A549 (cell line): ENCODE measurements around the gene NDUFB8. TPM values are rescaled to one million over a fixed set of nuclear protein-coding genes. Genes with fewer than 3 reads are reported as not detected.

Experiments
- ATAC-seq, 2 experiments: fragments of 200-7000 bp in 1 of 2; fragments of >200 bp in 1 of 2; cut with Nextera tagmentation in 1 of 2; cut with Tn5 transposase in 1 of 2; 3 replicates each; pipeline versions ENCODE4 v1.8.0 to v1.9.1; 2018 to 2020; ENCODE audit warnings: mild to moderate bottlenecking in 1 of 2, moderate library complexity in 1 of 2
- CTCF ChIA-PET: fragments of 300-600 bp; sonication (Branson Sonifier 250); formaldehyde crosslinking; extraction: SDS; loops from one replicate; lab custom pipeline; 2021; ENCODE audit warnings: antibody characterized with exemption, inconsistent platforms; lab: Yijun Ruan, JAX
- POLR2A ChIA-PET: fragments of 350-600 bp; formaldehyde crosslinking; extraction: SDS; loops from one replicate; lab custom pipeline; 2021; ENCODE audit warnings: antibody characterized with exemption, inconsistent platforms; lab: Yijun Ruan, JAX
- DNase-seq, 2 experiments: peaks; one replicate each; pipeline versions ENCODE4 v3.0.0 to v3.0.0-alpha.2; 2011 to 2016; ENCODE audit warnings: low read depth in 1 of 2, low spot score in 1 of 2
- FAIRE-seq: peaks from 2 replicates; lab custom pipeline; 2011; peaks lifted over from hg19 to GRCh38; lab: Jason Lieb, UNC
- H3K27ac ChIP-seq, 2 experiments: fragments of >200 bp; sonication (Bioruptor Twin); formaldehyde crosslinking; 3 replicates each; pipeline ENCODE4 v1.5.1; 2016 to 2017
- H3K4me1 ChIP-seq: fragments of >200 bp; sonication (Bioruptor Twin); formaldehyde crosslinking; 3 replicates; pipeline ENCODE4 v1.6.1; 2016
- H3K4me2 ChIP-seq: fragments of >200 bp; sonication (Bioruptor Twin); formaldehyde crosslinking; 3 replicates; pipeline ENCODE4 v1.6.1; 2016
- H3K4me3 ChIP-seq: fragments of >200 bp; sonication (Bioruptor Twin); formaldehyde crosslinking; 3 replicates; pipeline ENCODE4 v1.5.1; 2016
- H3K9me3 ChIP-seq: fragments of >200 bp; sonication (Bioruptor Twin); formaldehyde crosslinking; 3 replicates; pipeline ENCODE4 v1.6.1; 2016
- ATOH8 ChIP-seq: fragments of 250-450 bp; sonication (Bioruptor Pico); IDR thresholded peaks from 2 replicates; pipeline ENCODE4 v1.5.0; 2020; ENCODE audit warnings: low read depth, mild to moderate bottlenecking, moderate library complexity
- BHLHE40 ChIP-seq: IDR thresholded peaks from 2 replicates; pipeline ENCODE4 v1.6.1; 2012; ENCODE audit warnings: low read depth, low read length, inconsistent platforms
- CBX2 ChIP-seq: fragments of 200-600 bp; sonication (generic); IDR thresholded peaks from 2 replicates; pipeline ENCODE4 v1.6.1; 2016; ENCODE audit warnings: low read depth, mild to moderate bottlenecking, borderline replicate concordance
- CEBPB ChIP-seq, 2 experiments: fragments of >200 bp in 1 of 2; sonication (Bioruptor Twin) in 1 of 2; formaldehyde crosslinking in 1 of 2; IDR thresholded peaks; 2 replicates each; pipeline ENCODE4 v1.6.1; 2012 to 2016
- CHD4 ChIP-seq: fragments of 200-600 bp; sonication (generic); IDR thresholded peaks from 2 replicates; pipeline ENCODE4 v1.6.1; 2016; ENCODE audit warnings: antibody characterized with exemption, mild to moderate bottlenecking, borderline replicate concordance
- CTCF ChIP-seq: fragments of >200 bp; sonication (Bioruptor Twin); formaldehyde crosslinking; IDR thresholded peaks from 3 replicates; pipeline ENCODE4 v1.5.1; 2016
- EHF ChIP-seq: fragments of 250-450 bp; sonication (Bioruptor Pico); IDR thresholded peaks from 2 replicates; pipeline ENCODE4 v1.5.0; 2020; ENCODE audit warnings: mild to moderate bottlenecking
- EHMT2 ChIP-seq: fragments of 200-600 bp; sonication (generic); IDR thresholded peaks from 2 replicates; pipeline ENCODE4 v1.6.1; 2016; ENCODE audit warnings: antibody characterized with exemption, low read depth, mild to moderate bottlenecking, moderate library complexity
- FOSL2 ChIP-seq, 2 experiments: fragments of 450-650 bp in 1 of 2; fragments of >200 bp in 1 of 2; sonication (Bioruptor Twin) in 1 of 2; formaldehyde crosslinking; IDR thresholded peaks; 2 replicates each; pipeline versions ENCODE4 v1.5.0 to v1.6.1; 2016 to 2020; ENCODE audit warnings: mild to moderate bottlenecking in 1 of 2, moderate library complexity in 1 of 2
- FOXS1 ChIP-seq: fragments of 250-450 bp; sonication (Bioruptor Pico); IDR thresholded peaks from 2 replicates; pipeline ENCODE4 v1.5.0; 2020; ENCODE audit warnings: mild to moderate bottlenecking, moderate library complexity
- GATA3 ChIP-seq: IDR thresholded peaks from 2 replicates; pipeline ENCODE4 v1.6.1; 2012; ENCODE audit warnings: borderline replicate concordance
- HMGXB4 ChIP-seq: fragments of 250-450 bp; sonication (Bioruptor Pico); IDR thresholded peaks from 2 replicates; pipeline ENCODE4 v1.5.0; 2021; ENCODE audit warnings: mild to moderate bottlenecking, moderate library complexity, borderline replicate concordance
- JUNB ChIP-seq: fragments of >200 bp; sonication (Bioruptor Twin); formaldehyde crosslinking; IDR thresholded peaks from 2 replicates; pipeline ENCODE4 v1.6.1; 2016
- KDM5A ChIP-seq: fragments of 200-600 bp; sonication (generic); IDR thresholded peaks from 2 replicates; pipeline ENCODE4 v1.6.1; 2016; ENCODE audit warnings: antibody characterized with exemption, mild to moderate bottlenecking
- MAFK ChIP-seq: fragments of 450-650 bp; IDR thresholded peaks from 2 replicates; pipeline ENCODE4 v1.6.1; 2014; ENCODE audit not compliant: partially characterized antibody
- MAX ChIP-seq: IDR thresholded peaks from 2 replicates; pipeline ENCODE4 v1.6.1; 2012
- MAZ ChIP-seq: fragments of 150-350 bp; IDR thresholded peaks from 2 replicates; pipeline ENCODE4 v1.6.1; 2014; ENCODE audit warnings: antibody characterized with exemption, low read depth, low read length, borderline replicate concordance
- MYC ChIP-seq: IDR thresholded peaks from 2 replicates; pipeline ENCODE4 v1.6.1; 2012; ENCODE audit warnings: mild to moderate bottlenecking, inconsistent platforms, low read length, improper control_type of control experiment, borderline replicate concordance
- NFE2L2 ChIP-seq: fragments of 150-350 bp; conservative IDR thresholded peaks from 2 replicates; pipeline ENCODE4 v1.6.1; 2014; ENCODE audit warnings: low read length
- NR3C1 ChIP-seq: fragments of >200 bp; sonication (Bioruptor Twin); formaldehyde crosslinking; IDR thresholded peaks from 3 replicates; pipeline ENCODE4 v1.6.1; 2017
- PBX3 ChIP-seq: IDR thresholded peaks from 2 replicates; pipeline ENCODE4 v1.6.1; 2012
- POLR2AphosphoS2 ChIP-seq: conservative IDR thresholded peaks from 2 replicates; pipeline ENCODE4 v1.6.1; 2012; ENCODE audit warnings: low read length, improper control_type of control experiment, inconsistent platforms
- RAD21 ChIP-seq, 2 experiments: fragments of >200 bp in 1 of 2; sonication (Bioruptor Twin) in 1 of 2; formaldehyde crosslinking in 1 of 2; IDR thresholded peaks in 1 of 2; conservative IDR thresholded peaks in 1 of 2; 2 replicates in 1 of 2; 3 replicates in 1 of 2; pipeline ENCODE4 v1.6.1; 2012 to 2018; ENCODE audit warnings: inconsistent platforms in 1 of 2
- SREBF2 ChIP-seq: fragments of 450-650 bp; IDR thresholded peaks from 2 replicates; pipeline ENCODE4 v1.6.1; 2014; ENCODE audit warnings: mild to moderate bottlenecking, moderate library complexity
- TFCP2L1 ChIP-seq: fragments of 250-450 bp; sonication (Bioruptor Pico); IDR thresholded peaks from 2 replicates; pipeline ENCODE4 v1.5.0; 2021; ENCODE audit warnings: mild to moderate bottlenecking
- USF2 ChIP-seq: fragments of 450-650 bp; IDR thresholded peaks from 2 replicates; pipeline ENCODE4 v1.6.1; 2014; ENCODE audit warnings: antibody characterized with exemption
- WGBS: methylation state at CpG from one replicate; pipeline ENCODE4 v1.1.6; 2017; ENCODE audit errors: missing lambda C conversion rate; 5-methylcytosine and 5-hydroxymethylcytosine counted together
- polyA plus RNA-seq, 4 experiments: library from polyadenylated mRNA; depleted of rRNA in 3 of 4; stranded (reverse); fragments of >200 nt; fragmentation: RNase III in 1 of 4; extraction: RNeasy Plus Mini Kit Qiagen cat#74134 plus additional on column Dnase treatment in 1 of 4; gene quantifications; 2 replicates in 3 of 4; 3 replicates in 1 of 4; pipeline ENCODE4 v1.2.3, GENCODE V29; 2011 to 2017

NDUFB8 gene
- polyA plus RNA-seq, 2 of the 4 experiments (the other 2 are of a cell fraction): 221 to 333 TPM

GRCh38 chr10:100562008-100562672 is 32.5 kb upstream of the NDUFB8 start (continued):
- TF ChIP-seq FOXS1 (CRISPR knock-in tag): no peak
- TF ChIP-seq CBX2: no peak
- no peak for TF ChIP-seq MYC
- TF ChIP-seq FOSL2 (IDR thresholded peaks at IDR 0.05): no peak
- TF ChIP-seq FOSL2 (CRISPR knock-in tag; IDR thresholded peaks at IDR 0.05): no peak
- TF ChIP-seq USF2: peak; percentile 48
- no peak for TF ChIP-seq ATOH8 (CRISPR knock-in tag)
- TF ChIP-seq NR3C1: no peak
- no peak for TF ChIP-seq EHF (CRISPR knock-in tag)
- TF ChIP-seq RAD21 (conservative IDR thresholded peaks at IDR 0.05 in 1 of 2, IDR thresholded peaks at IDR 0.05 in 1 of 2): peak; percentile 97 to 98
- no peak for TF ChIP-seq MAFK
- TF ChIP-seq PBX3: no peak
- no peak for TF ChIP-seq NFE2L2
- no peak for TF ChIP-seq POLR2AphosphoS2
- TF ChIP-seq TFCP2L1 (CRISPR knock-in tag): no peak
- TF ChIP-seq KDM5A: no peak
- no peak for TF ChIP-seq CHD4
- no peak for TF ChIP-seq SREBF2
- peak; percentile 96 for TF ChIP-seq MAX
- TF ChIP-seq CTCF: peak; percentile 98
- no peak for TF ChIP-seq BHLHE40
- no peak for TF ChIP-seq EHMT2
- no peak for TF ChIP-seq MAZ
- TF ChIP-seq GATA3: no peak

- FAIRE-seq (no peak), DNase-seq (no peak), ATAC-seq (no peak)
- ChIA-PET POLR2A (interaction anchor here (0.8 kb wide), 1 partner anchor 11 kb away, joined by 4 read pairs; no protein-coding TSS in a partner anchor), CTCF (interaction anchor here (0.6 to 13.5 kb wide), 24 partner anchors 9 to 454 kb away, joined by 3 to 289 read pairs (median 3); partner anchors contain the start of genes HIF1AN and PAX2)
- H3K4me1 ChIP-seq: peaks cover 7% of the 10 kb centered on the region; the same call in 2 of the 3 replicates
- H3K4me2 ChIP-seq: no peak overlapping the region
- WGBS: 69% methylated on average over 2 of the region's 2 CpGs
- H3K4me3 ChIP-seq: no peak overlapping the region
- no peaks in the 10 kb centered on the region for H3K9me3 ChIP-seq
- no peak overlapping the region for H3K27ac ChIP-seq
- TF ChIP-seq CEBPB (IDR thresholded peaks at IDR 0.05): no peak
- no peak for TF ChIP-seq JUNB
- no peak for TF ChIP-seq HMGXB4 (CRISPR knock-in tag)
Observed at GRCh38 chr10:100561005-100561404, 31.3 kb upstream of the NDUFB8 start.
